HEK293 (cell line): ENCODE measurements around the gene TMEM114.

ENCODE experiments used
- ZNF223 ChIP-seq: fragments of 450-650 bp; formaldehyde crosslinking; IDR thresholded peaks from 2 replicates; pipeline ENCODE4 v1.5.1; 2016; ENCODE audit warnings: missing biosample characterization, missing genetic modification characterization
- ZNF501 ChIP-seq: fragments of 450-650 bp; formaldehyde crosslinking; IDR thresholded peaks from 2 replicates; pipeline ENCODE4 v1.5.1; 2016; ENCODE audit warnings: missing biosample characterization, missing genetic modification characterization
- TF ChIP-seq, protein P1 (sequence below): fragments of 450-650 bp; formaldehyde crosslinking; IDR thresholded peaks from 2 replicates; pipeline ENCODE4 v1.5.1; 2016; ENCODE audit warnings: missing biosample characterization, missing genetic modification characterization

GRCh38 chr16:8577678-8578304 is 12.5 kb downstream of the TMEM114 start:
- TF ChIP-seq, protein P1, sequence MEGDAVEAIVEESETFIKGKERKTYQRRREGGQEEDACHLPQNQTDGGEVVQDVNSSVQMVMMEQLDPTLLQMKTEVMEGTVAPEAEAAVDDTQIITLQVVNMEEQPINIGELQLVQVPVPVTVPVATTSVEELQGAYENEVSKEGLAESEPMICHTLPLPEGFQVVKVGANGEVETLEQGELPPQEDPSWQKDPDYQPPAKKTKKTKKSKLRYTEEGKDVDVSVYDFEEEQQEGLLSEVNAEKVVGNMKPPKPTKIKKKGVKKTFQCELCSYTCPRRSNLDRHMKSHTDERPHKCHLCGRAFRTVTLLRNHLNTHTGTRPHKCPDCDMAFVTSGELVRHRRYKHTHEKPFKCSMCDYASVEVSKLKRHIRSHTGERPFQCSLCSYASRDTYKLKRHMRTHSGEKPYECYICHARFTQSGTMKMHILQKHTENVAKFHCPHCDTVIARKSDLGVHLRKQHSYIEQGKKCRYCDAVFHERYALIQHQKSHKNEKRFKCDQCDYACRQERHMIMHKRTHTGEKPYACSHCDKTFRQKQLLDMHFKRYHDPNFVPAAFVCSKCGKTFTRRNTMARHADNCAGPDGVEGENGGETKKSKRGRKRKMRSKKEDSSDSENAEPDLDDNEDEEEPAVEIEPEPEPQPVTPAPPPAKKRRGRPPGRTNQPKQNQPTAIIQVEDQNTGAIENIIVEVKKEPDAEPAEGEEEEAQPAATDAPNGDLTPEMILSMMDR (tag by site-specific recombination), result no peak
- TF ChIP-seq ZNF223 (no peak), ZNF501 (tag by site-specific recombination) (no peak)
